Calu3 (cell line): ENCODE measurements around the gene ARID3C. TPM values are rescaled to one million over a fixed set of nuclear protein-coding genes. Genes with fewer than 3 reads are reported as not detected.

Experiments used
- BruUV-seq: library from RNA; stranded (reverse); fragments of 400-500 nt; replicated peaks from 2 replicates; lab custom pipeline; 2021; lab: Mats Ljungman, UMichigan
- CTCF ChIA-PET: fragments of 300-600 bp; sonication (Branson Sonifier 250); formaldehyde crosslinking; loops from one replicate; lab custom pipeline; 2022; ENCODE audit warnings: antibody characterized with exemption; lab: Charles Lee
- DNase-seq: peaks from one replicate; pipeline ENCODE4 v3.0.0; 2022
- H3K27ac Mint-ChIP-seq: one replicate; pipeline ENCODE4 v1.8.0; 2022; ENCODE audit warnings: mixed read lengths; ENCODE audit not compliant: unreplicated experiment
- H3K27me3 Mint-ChIP-seq: one replicate; pipeline ENCODE4 v1.8.0; 2022; ENCODE audit warnings: mixed read lengths; ENCODE audit not compliant: unreplicated experiment
- H3K36me3 Mint-ChIP-seq: one replicate; pipeline ENCODE4 v1.8.0; 2022; ENCODE audit warnings: mild to moderate bottlenecking, moderate library complexity, mixed read lengths; ENCODE audit not compliant: insufficient read depth, unreplicated experiment
- H3K4me1 Mint-ChIP-seq: one replicate; pipeline ENCODE4 v1.8.0; 2022; ENCODE audit warnings: mild to moderate bottlenecking, low read depth, mixed read lengths; ENCODE audit not compliant: unreplicated experiment
- H3K4me3 Mint-ChIP-seq: one replicate; pipeline ENCODE4 v1.8.0; 2022; ENCODE audit warnings: mild to moderate bottlenecking, low read depth, moderate library complexity, mixed read lengths; ENCODE audit not compliant: unreplicated experiment
- H3K9me3 Mint-ChIP-seq: one replicate; pipeline ENCODE4 v1.8.0; 2022; ENCODE audit warnings: low read depth, mixed read lengths; ENCODE audit not compliant: unreplicated experiment
- CTCF ChIP-seq: fragments of 200-600 bp; IDR thresholded peaks from one replicate; pipeline ENCODE4 v1.8.0; 2022; ENCODE audit warnings: antibody characterized with exemption; ENCODE audit not compliant: unreplicated experiment
- intact Hi-C: fragments of 100-400 bp; cut with micrococcal nuclease; formaldehyde crosslinking; loops from one replicate; pipeline ENCODE4 v1.10.0; 2022; ENCODE audit not compliant: unreplicated experiment
- total RNA-seq: library from RNA; stranded (reverse); gene quantifications from 2 replicates; pipeline ENCODE4 v1.2.3, GENCODE V29; 2022

The ARID3C gene
- total RNA-seq, 1 experiment from 2014 or later: not detected

- intact Hi-C loops: no loop called here
- CTCF ChIA-PET: no interaction called here
- TF ChIP-seq CTCF: no peak
- no peaks in the 10 kb centered on the region for H3K9me3 Mint-ChIP-seq
- H3K4me3 Mint-ChIP-seq: peak overlapping the region; percentile 86
- no peak overlapping the region for H3K27ac Mint-ChIP-seq
- no peak for DNase-seq
- BruUV-seq: no TSS peak
- H3K27me3 Mint-ChIP-seq: no peaks in the 10 kb centered on the region
- no peaks in the 10 kb centered on the region for H3K4me1 Mint-ChIP-seq
- H3K36me3 Mint-ChIP-seq: peaks cover 16% of the 10 kb centered on the region
These were observed 18.2 kb downstream of the ARID3C start for GRCh38 chr9:34610434-34611206.

GRCh38 chr9:34607331-34607730, 21.5 kb downstream of the ARID3C start:
- no peak overlapping the region for H3K4me3 Mint-ChIP-seq
- peaks cover 13% of the 10 kb centered on the region for H3K27me3 Mint-ChIP-seq
- H3K4me1 Mint-ChIP-seq: no peaks in the 10 kb centered on the region
- BruUV-seq: no TSS peak
- no peak for TF ChIP-seq CTCF
- DNase-seq: no peak
- H3K36me3 Mint-ChIP-seq: peaks cover 11% of the 10 kb centered on the region
- CTCF ChIA-PET: no interaction called here
- no peaks in the 10 kb centered on the region for H3K9me3 Mint-ChIP-seq
- H3K27ac Mint-ChIP-seq: no peak overlapping the region
- intact Hi-C loops: no loop called here

- Mint-ChIP-seq H3K36me3 (peaks cover 7% of the 10 kb centered on the region), H3K27me3 (peaks cover 17% of the 10 kb centered on the region), H3K4me1 (no peaks in the 10 kb centered on the region), H3K9me3 (no peaks in the 10 kb centered on the region), H3K27ac (no peak overlapping the region), H3K4me3 (no peak overlapping the region)
- TF ChIP-seq CTCF: no peak
- intact Hi-C loops: no loop called here
- no peak for DNase-seq
- no TSS peak for BruUV-seq
- CTCF ChIA-PET: interaction anchor here (0.8 kb wide), 1 partner anchor 30 kb away, joined by 3 read pairs; no protein-coding TSS in a partner anchor
These were observed 22.0 kb downstream of the ARID3C start for GRCh38 chr9:34606905-34607304.

GRCh38 chr9:34606190-34606589, 22.7 kb downstream of the ARID3C start:
- no peak for DNase-seq
- H3K36me3 Mint-ChIP-seq: no peaks in the 10 kb centered on the region
- no peaks in the 10 kb centered on the region for H3K4me1 Mint-ChIP-seq
- no peak overlapping the region for H3K27ac Mint-ChIP-seq
- intact Hi-C loops: no loop called here
- no peaks in the 10 kb centered on the region for H3K9me3 Mint-ChIP-seq
- CTCF ChIA-PET: interaction anchor here (0.8 to 1.0 kb wide), 2 partner anchors 14 to 31 kb away, joined by 3 read pairs; no protein-coding TSS in a partner anchor
- H3K27me3 Mint-ChIP-seq: peaks cover 24% of the 10 kb centered on the region
- no peak overlapping the region for H3K4me3 Mint-ChIP-seq
- BruUV-seq: no TSS peak
- TF ChIP-seq CTCF: no peak
